HG02642 (cell line): Measurements from ENCODE around the gene APOBEC2.

Experiments used
- ATAC-seq: cut with Tn5 transposase; IDR thresholded peaks from one replicate; pipeline ENCODE4 v1.9.1; 2021; ENCODE audit warnings: mild to moderate bottlenecking; ENCODE audit not compliant: unreplicated experiment, poor library complexity

Gene APOBEC2

GRCh38 chr6:41056768-41057490 lies 3.9 kb downstream of the APOBEC2 start:
- ATAC-seq, result no peak

- no peak for ATAC-seq
Measured at GRCh38 chr6:41058783-41059181, 5.8 kb downstream of the APOBEC2 start.

GRCh38 chr6:41059556-41059955 lies 6.6 kb downstream of the APOBEC2 start:
- no peak for ATAC-seq

- no peak for ATAC-seq
Measured at GRCh38 chr6:41061196-41061726, 8.3 kb downstream of the APOBEC2 start.

GRCh38 chr6:41062056-41062455 lies 9.1 kb downstream of the APOBEC2 start:
- ATAC-seq, result no peak

GRCh38 chr6:41063884-41064285 lies 10.9 kb downstream of the APOBEC2 start:
- no peak for ATAC-seq

- no peak for ATAC-seq
Measured at GRCh38 chr6:41064841-41065240, 11.8 kb downstream of the APOBEC2 start.

- no peak for ATAC-seq
Measured at GRCh38 chr6:41065550-41066026, 12.6 kb downstream of the APOBEC2 start.

GRCh38 chr6:41066867-41067304 lies 13.9 kb downstream of the APOBEC2 start:
- no peak for ATAC-seq

- ATAC-seq, result no peak
Measured at GRCh38 chr6:41071501-41071922, 18.5 kb downstream of the APOBEC2 start.

GRCh38 chr6:41071923-41072835 lies 19.2 kb downstream of the APOBEC2 start, which contains the start of gene OARD1:
Gene OARD1, minus strand, starts transcription at chr6:41072356. Its CDS starts 722 bp downstream, at chr6:41071634.
- ATAC-seq, result peak; percentile 67

GRCh38 chr6:41072836-41073202 lies 19.8 kb downstream of the APOBEC2 start, which contains the start of gene NFYA:
Gene NFYA, plus strand, starts transcription at chr6:41072974. Its CDS starts 6,116 bp downstream, at chr6:41079090.
- ATAC-seq, result peak; percentile 72

GRCh38 chr6:41073203-41073967 lies 20.4 kb downstream of the APOBEC2 start:
- ATAC-seq, result peak; percentile 33

- no peak for ATAC-seq
Measured at GRCh38 chr6:41073968-41074691, 21.1 kb downstream of the APOBEC2 start.

- ATAC-seq, result no peak
Measured at GRCh38 chr6:41074692-41075436, 21.9 kb downstream of the APOBEC2 start.

GRCh38 chr6:41075651-41076626 lies 22.9 kb downstream of the APOBEC2 start:
- no peak for ATAC-seq

- ATAC-seq, result no peak
Measured at GRCh38 chr6:41077536-41077935, 24.5 kb downstream of the APOBEC2 start.

- ATAC-seq, result no peak
Measured at GRCh38 chr6:41078101-41078500, 25.1 kb downstream of the APOBEC2 start.
